Esophagus squamous epithelium (tissue), 5 donors: Measurements from ENCODE around the gene ITGB7. TPM values are rescaled to one million over a fixed set of nuclear protein-coding genes. Genes with fewer than 3 reads are reported as not detected.

Experiments
- DNase-seq: peaks from one replicate; lab custom pipeline; 2025; lab: John Stamatoyannopoulos, UW
- H3K27ac ChIP-seq, 4 donors: fragments of 200-600 bp; sonication (generic); one replicate each; pipeline ENCODE4 v1.5.1; 2016 to 2019; ENCODE audit warnings: mild to moderate bottlenecking in 1 of 4
- H3K27me3 ChIP-seq, 4 donors: fragments of 200-600 bp; sonication (generic); 1 replicate in 3 of 4; 2 replicates in 1 of 4; pipeline versions ENCODE4 v1.5.1 to v1.6.0; 2017 to 2021; ENCODE audit warnings: antibody characterized with exemption in 1 of 4
- H3K36me3 ChIP-seq, 3 donors: fragments of 200-600 bp; sonication (generic); one replicate each; pipeline ENCODE4 v1.5.1; 2016 to 2019
- H3K4me1 ChIP-seq, 3 donors: fragments of 200-600 bp; sonication (generic); one replicate each; pipeline ENCODE4 v1.5.1; 2017 to 2019
- H3K4me3 ChIP-seq, 4 donors: fragments of 200-600 bp; sonication (generic); 1 replicate in 3 of 4; 2 replicates in 1 of 4; pipeline ENCODE4 v1.5.1; 2016 to 2019; ENCODE audit warnings: mild to moderate bottlenecking in 2 of 4, moderate library complexity in 1 of 4
- H3K9me3 ChIP-seq, 3 donors: fragments of 200-600 bp; sonication (generic); one replicate each; pipeline ENCODE4 v1.5.1; 2016 to 2019
- POLR2A ChIP-seq, 4 donors: fragments of 450-650 bp; IDR thresholded peaks; one replicate each; pipeline ENCODE4 v1.6.1; 2017; ENCODE audit warnings: antibody characterized with exemption in 4 of 4, mild to moderate bottlenecking in 4 of 4, moderate library complexity in 3 of 4
- WGBS, 2 donors: methylation state at CpG; one replicate each; pipeline ENCODE4 v1.1.5; 2018; 5-methylcytosine and 5-hydroxymethylcytosine counted together
- intact Hi-C: fragments of 100-400 bp; cut with DNase I; formaldehyde crosslinking; loops from one replicate; pipeline ENCODE4 v1.15.0; 2022
- total RNA-seq, 4 donors: library from RNA; depleted of rRNA; stranded (reverse); fragments of >200 nt; gene quantifications; one replicate each; pipeline ENCODE4 v1.1.0, GENCODE V29; 2016
- TF ChIP-seq, protein P1 (sequence below), 6 experiments: fragments of 450-650 bp in 4 of 6; fragments of 200-600 bp in 2 of 6; sonication (generic) in 2 of 6; IDR thresholded peaks; one replicate each; pipeline ENCODE4 v1.5.1; 2016 to 2019; ENCODE audit warnings: antibody characterized with exemption in 6 of 6, mild to moderate bottlenecking in 4 of 6, moderate library complexity in 4 of 6
- donor health status: DM: yes; HTN: yes; CAD: no.

Gene ITGB7
- total RNA-seq, 4 donors from 2014 or later, result 4.2 to 7.2 (median 5.9) TPM

DNA sequence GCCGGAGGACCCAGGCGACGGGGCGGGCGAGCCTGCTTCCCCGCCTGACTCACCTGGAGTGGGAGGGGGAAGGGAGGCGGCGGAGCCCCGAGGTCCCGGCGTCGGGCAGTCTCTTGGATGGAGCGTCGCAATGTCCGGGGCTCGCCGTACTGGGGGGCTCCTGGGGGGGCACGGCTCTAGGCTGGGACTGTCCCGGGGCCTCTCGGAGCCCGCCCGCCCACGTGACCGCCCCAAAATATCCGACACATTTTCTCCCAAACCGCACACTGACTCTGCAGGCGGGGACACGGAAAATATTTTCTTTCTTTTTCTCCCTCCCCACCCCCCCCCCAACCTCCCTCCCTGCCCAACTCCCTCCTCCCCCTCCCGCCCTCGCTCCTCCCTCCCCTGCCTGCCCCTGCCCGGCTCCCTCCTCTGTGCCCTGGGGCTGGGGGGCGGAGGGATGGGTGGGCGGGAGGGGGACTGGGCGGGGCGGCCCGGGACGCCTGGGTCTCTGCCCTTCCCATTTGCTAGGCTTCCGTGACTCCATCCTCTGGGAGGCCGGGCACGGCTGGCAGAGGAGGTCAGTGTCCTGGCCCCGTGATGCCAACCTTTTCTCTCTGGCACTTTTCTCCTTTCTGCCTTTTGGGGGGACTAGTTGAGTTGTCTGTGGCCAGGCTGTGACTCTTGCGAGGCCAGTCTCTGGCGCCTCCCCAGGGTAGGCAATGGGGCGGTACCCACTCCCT lies 25.0 kb upstream of the ITGB7 start, which contains the start of gene RARG:
RARG (minus strand) TSS at position 289 of the 725 bp plus-strand sequence. CDS start 4,664 bp downstream, outside the sequence.
- WGBS, 2 donors, result 1 to 2% methylated on average over 12 of the region's 44 CpGs
- Histone ChIP-seq H3K36me3 (peaks cover 0 to 21% (median 10%) of the 10 kb centered on the region in 3 donors), H3K27ac (peak within 1 kb of the TSS; percentile 95 to 100 (median 98)), H3K27me3 (no peaks in the 10 kb centered on the region), H3K4me1 (peaks cover 45 to 99% (median 67%) of the 10 kb centered on the region in 3 donors), H3K9me3 (no peaks in the 10 kb centered on the region), H3K4me3 (peak within 1 kb of the TSS; percentile 76 to 90 (median 78))
- TF ChIP-seq, protein P1, sequence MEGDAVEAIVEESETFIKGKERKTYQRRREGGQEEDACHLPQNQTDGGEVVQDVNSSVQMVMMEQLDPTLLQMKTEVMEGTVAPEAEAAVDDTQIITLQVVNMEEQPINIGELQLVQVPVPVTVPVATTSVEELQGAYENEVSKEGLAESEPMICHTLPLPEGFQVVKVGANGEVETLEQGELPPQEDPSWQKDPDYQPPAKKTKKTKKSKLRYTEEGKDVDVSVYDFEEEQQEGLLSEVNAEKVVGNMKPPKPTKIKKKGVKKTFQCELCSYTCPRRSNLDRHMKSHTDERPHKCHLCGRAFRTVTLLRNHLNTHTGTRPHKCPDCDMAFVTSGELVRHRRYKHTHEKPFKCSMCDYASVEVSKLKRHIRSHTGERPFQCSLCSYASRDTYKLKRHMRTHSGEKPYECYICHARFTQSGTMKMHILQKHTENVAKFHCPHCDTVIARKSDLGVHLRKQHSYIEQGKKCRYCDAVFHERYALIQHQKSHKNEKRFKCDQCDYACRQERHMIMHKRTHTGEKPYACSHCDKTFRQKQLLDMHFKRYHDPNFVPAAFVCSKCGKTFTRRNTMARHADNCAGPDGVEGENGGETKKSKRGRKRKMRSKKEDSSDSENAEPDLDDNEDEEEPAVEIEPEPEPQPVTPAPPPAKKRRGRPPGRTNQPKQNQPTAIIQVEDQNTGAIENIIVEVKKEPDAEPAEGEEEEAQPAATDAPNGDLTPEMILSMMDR (IDR thresholded peaks at IDR 0.05), result no peak
- TF ChIP-seq POLR2A (IDR thresholded peaks at IDR 0.05), result peak in 2 of 4 donors; percentile 49 to 59
- no peak for DNase-seq
- intact Hi-C loops, result no loop called here

DNA sequence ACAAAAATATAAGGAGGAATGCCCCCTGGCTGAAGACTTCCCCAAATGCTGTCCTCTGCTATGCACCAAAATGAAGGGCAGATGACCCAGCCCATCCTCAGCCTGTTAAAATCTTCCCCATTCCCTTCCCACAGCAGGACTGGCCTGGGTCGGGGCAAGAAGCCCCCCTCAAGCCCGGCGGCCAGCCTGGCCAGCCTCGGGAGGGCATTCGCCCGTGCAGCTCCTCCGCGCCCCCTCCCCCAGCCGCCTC lies 24.5 kb upstream of the ITGB7 start:
- peak overlapping the region; percentile 95 to 100 (median 98) for H3K27ac ChIP-seq
- no CpG with 5 or more reads among the region's 9 CpGs for WGBS, 2 donors
- intact Hi-C loops, result no loop called here
- peaks cover 47 to 99% (median 69%) of the 10 kb centered on the region in 3 donors for H3K4me1 ChIP-seq
- no peak for TF ChIP-seq POLR2A (IDR thresholded peaks at IDR 0.05)
- TF ChIP-seq, protein P1 (IDR thresholded peaks at IDR 0.05), result no peak
- H3K27me3 ChIP-seq, result no peaks in the 10 kb centered on the region
- DNase-seq, result no peak
- H3K36me3 ChIP-seq, result peaks cover 0 to 26% (median 11%) of the 10 kb centered on the region in 3 donors
- H3K4me3 ChIP-seq, result peak overlapping the region; percentile 76 to 90 (median 78)
- no peaks in the 10 kb centered on the region for H3K9me3 ChIP-seq

DNA sequence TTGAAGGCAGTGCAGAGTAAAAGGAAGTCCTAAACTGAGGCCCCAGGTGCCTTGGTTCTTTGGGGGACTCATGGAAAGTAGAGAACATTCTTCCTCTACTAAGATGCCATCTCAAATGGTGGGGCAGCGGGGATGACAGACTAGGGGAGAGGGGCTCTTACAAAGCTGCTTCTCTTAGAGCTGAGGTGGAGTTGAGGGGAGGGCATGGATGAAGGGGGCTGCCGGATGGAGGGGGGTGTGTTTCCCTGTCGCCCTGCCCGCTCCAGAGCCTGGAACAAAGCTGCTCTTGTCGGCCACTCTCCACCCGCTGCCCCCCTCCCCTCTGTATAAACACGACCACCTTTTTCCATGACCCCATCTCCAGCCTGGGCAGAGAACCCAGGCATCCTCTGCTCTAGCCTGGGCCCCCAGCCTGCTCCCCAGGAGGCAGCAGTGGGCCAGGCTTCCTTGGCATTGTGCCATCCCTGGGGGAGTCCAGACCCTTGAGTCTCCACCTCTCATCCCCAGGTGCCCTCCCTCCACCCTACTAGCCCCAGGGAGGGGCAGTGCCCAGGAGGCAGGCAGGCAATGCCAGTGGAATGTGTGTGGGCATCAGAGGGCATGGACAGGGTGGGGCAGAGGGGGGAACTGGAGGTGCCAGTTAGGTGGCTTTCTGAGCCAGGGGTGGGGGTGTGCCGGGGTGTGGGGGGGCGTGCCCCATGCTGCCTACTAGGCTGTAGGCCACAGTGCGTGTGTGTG lies 23.2 kb upstream of the ITGB7 start:
- Histone ChIP-seq H3K27ac (peak overlapping the region; percentile 95 to 100 (median 98)), H3K9me3 (no peaks in the 10 kb centered on the region), H3K27me3 (no peaks in the 10 kb centered on the region), H3K4me1 (peaks cover 51 to 99% (median 74%) of the 10 kb centered on the region in 3 donors), H3K4me3 (peak overlapping the region; percentile 76 to 90 (median 78)), H3K36me3 (peaks cover 0 to 39% (median 11%) of the 10 kb centered on the region in 3 donors)
- 36 to 38% methylated on average over 7 of the region's 10 CpGs for WGBS, 2 donors
- intact Hi-C loops, result no loop called here
- DNase-seq, result no peak
- TF ChIP-seq, protein P1 (IDR thresholded peaks at IDR 0.05), result no peak
- TF ChIP-seq POLR2A (IDR thresholded peaks at IDR 0.05), result peak in 1 of 4 donors; percentile 15

DNA sequence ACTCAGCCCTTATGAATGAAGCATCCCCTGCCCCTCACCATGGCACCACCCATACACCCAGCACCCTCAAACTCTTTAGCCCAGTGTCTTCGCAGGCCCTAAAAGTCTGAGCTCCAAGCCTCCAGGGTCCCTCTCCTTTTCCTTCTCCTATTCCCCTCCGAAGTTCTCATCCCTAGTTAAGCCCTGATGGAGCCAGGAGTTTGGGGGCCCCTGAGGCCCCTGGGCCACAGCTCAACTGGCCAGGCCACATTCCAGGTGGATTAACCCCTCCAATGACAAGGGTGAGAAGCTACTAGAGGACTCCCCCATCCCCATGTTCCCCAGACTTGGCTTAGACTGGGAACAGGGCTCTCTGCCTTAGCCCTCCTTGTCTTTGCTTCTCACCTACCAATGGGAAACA lies 22.4 kb upstream of the ITGB7 start:
- Histone ChIP-seq H3K27ac (peak overlapping the region; percentile 95 to 100 (median 98)), H3K4me3 (peak overlapping the region; percentile 76 to 90 (median 78)), H3K36me3 (peaks cover 0 to 42% (median 11%) of the 10 kb centered on the region in 3 donors), H3K9me3 (no peaks in the 10 kb centered on the region), H3K27me3 (no peaks in the 10 kb centered on the region), H3K4me1 (peaks cover 56 to 99% (median 74%) of the 10 kb centered on the region in 3 donors)
- intact Hi-C loops, result no loop called here
- DNase-seq, result no peak
- no peak for TF ChIP-seq POLR2A (IDR thresholded peaks at IDR 0.05)
- TF ChIP-seq, protein P1 (IDR thresholded peaks at IDR 0.05), result no peak
- WGBS, 2 donors, result 65 to 83% methylated on average over 2 of the region's 2 CpGs

DNA sequence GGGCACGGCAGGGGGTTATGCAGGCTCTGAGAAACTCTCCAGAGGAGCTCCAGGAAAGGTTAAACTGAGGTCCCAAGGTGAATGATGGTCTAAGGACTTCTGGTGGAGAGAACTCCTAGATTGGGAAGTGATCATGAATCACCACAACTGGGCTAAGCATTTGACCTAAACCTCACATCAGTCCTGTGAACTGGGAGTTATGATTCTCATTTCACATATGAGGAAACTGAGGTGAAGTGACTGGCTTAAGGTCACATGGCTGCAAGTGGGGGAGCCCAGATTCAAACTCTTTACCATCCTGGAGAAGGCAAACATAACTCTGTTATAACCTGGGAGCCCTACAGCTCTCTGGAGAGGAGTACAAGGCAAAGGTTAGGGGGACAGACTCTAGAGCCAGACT lies 20.8 kb upstream of the ITGB7 start:
- Histone ChIP-seq H3K4me3 (no peak overlapping the region), H3K27ac (peak overlapping the region; percentile 95 to 100 (median 98))
- TF ChIP-seq POLR2A (IDR thresholded peaks at IDR 0.05), result no peak
- TF ChIP-seq, protein P1 (IDR thresholded peaks at IDR 0.05), result no peak

More for the DNA sequence above, 20.8 kb upstream of the ITGB7 start:
- H3K36me3 ChIP-seq, result peaks cover 0 to 42% (median 11%) of the 10 kb centered on the region in 3 donors
- no peaks in the 10 kb centered on the region for H3K9me3 ChIP-seq
- H3K4me1 ChIP-seq, result peaks cover 58 to 99% (median 74%) of the 10 kb centered on the region in 3 donors
- 63% methylated on average over 1 of the region's 1 CpG; no CpG with 5 or more reads in 1 of the 2 donors for whole genome bisulfite sequencing, 2 donors
- H3K27me3 ChIP-seq, result no peaks in the 10 kb centered on the region
- no peak for DNase-seq
- intact Hi-C loops, result no loop called here
